GM23248 (cell line): Measurements from ENCODE around the gene PLD2. TPM values are rescaled to one million over a fixed set of nuclear protein-coding genes. Genes with fewer than 3 reads are reported as not detected.

Experiments
- DNase-seq: peaks from one replicate; pipeline ENCODE4 v3.0.0-alpha.2; 2015
- H2AFZ ChIP-seq: fragments of 200-600 bp; sonication (generic); 2 replicates; pipeline ENCODE4 v1.6.1; 2016; ENCODE audit warnings: antibody characterized with exemption
- H3F3A ChIP-seq: fragments of 200-600 bp; sonication (generic); 2 replicates; pipeline ENCODE4 v1.6.1; 2016; ENCODE audit warnings: mild to moderate bottlenecking, antibody characterized with exemption, mixed run types; ENCODE audit not compliant: insufficient read depth
- H3K27ac ChIP-seq: fragments of 200-600 bp; sonication (generic); 2 replicates; pipeline ENCODE4 v1.5.1; 2016; ENCODE audit warnings: mild to moderate bottlenecking
- H3K27me3 ChIP-seq: fragments of 200-600 bp; sonication (generic); replicated peaks from 2 replicates; pipeline ENCODE4 v1.6.1; 2016; ENCODE audit warnings: mild to moderate bottlenecking; ENCODE audit not compliant: insufficient read depth
- H3K36me3 ChIP-seq: fragments of 200-600 bp; sonication (generic); 2 replicates; pipeline ENCODE4 v1.6.1; 2016; ENCODE audit warnings: low read depth, mild to moderate bottlenecking
- H3K4me1 ChIP-seq: fragments of 200-600 bp; sonication (generic); 2 replicates; pipeline ENCODE4 v1.6.1; 2016; ENCODE audit warnings: mild to moderate bottlenecking; ENCODE audit not compliant: insufficient read depth
- H3K4me2 ChIP-seq: fragments of 200-600 bp; sonication (generic); one replicate; pipeline ENCODE4 v1.6.1; 2016; ENCODE audit warnings: mild to moderate bottlenecking; ENCODE audit not compliant: unreplicated experiment
- H3K4me3 ChIP-seq: fragments of 200-600 bp; sonication (generic); 2 replicates; pipeline ENCODE4 v1.5.1; 2016; ENCODE audit warnings: mild to moderate bottlenecking
- H3K79me2 ChIP-seq: fragments of 200-600 bp; sonication (generic); 2 replicates; pipeline ENCODE4 v1.6.1; 2016; ENCODE audit warnings: mild to moderate bottlenecking; ENCODE audit not compliant: insufficient read depth
- H3K9ac ChIP-seq: fragments of 200-600 bp; sonication (generic); 2 replicates; pipeline ENCODE4 v1.6.1; 2016; ENCODE audit warnings: mild to moderate bottlenecking
- H3K9me2 ChIP-seq: fragments of 200-600 bp; sonication (generic); 2 replicates; pipeline ENCODE4 v1.6.1; 2016; ENCODE audit warnings: mixed run types, mild to moderate bottlenecking, moderate library complexity; ENCODE audit not compliant: insufficient read depth
- H3K9me3 ChIP-seq: fragments of 200-600 bp; sonication (generic); one replicate; pipeline ENCODE4 v1.6.1; 2017; ENCODE audit warnings: low read depth
- H4K20me1 ChIP-seq: fragments of 200-600 bp; sonication (generic); 2 replicates; pipeline ENCODE4 v1.6.0; 2016; ENCODE audit not compliant: insufficient read depth
- EZH2 ChIP-seq: fragments of 200-600 bp; sonication (generic); IDR thresholded peaks from 2 replicates; pipeline ENCODE4 v1.6.1; 2018; ENCODE audit warnings: antibody characterized with exemption, mild to moderate bottlenecking; ENCODE audit not compliant: insufficient read depth, poor library complexity, severe bottlenecking
- EZH2phosphoT487 ChIP-seq: fragments of 200-600 bp; sonication (generic); IDR thresholded peaks from 2 replicates; pipeline ENCODE4 v1.6.1; 2018; ENCODE audit warnings: antibody characterized with exemption, moderate library complexity, mild to moderate bottlenecking, low read depth; ENCODE audit not compliant: insufficient read depth
- WGBS, 2 experiments: methylation state at CpG; one replicate each; pipeline ENCODE4 v1.1.6; 2015 to 2017; ENCODE audit warnings: low lambda C conversion rate in 2 of 2, low coverage in 1 of 2; ENCODE audit errors: missing lambda C conversion rate in 2 of 2; 5-methylcytosine and 5-hydroxymethylcytosine counted together
- in situ Hi-C: fragments of 300-500 bp; cut with MboI; formaldehyde crosslinking; loops from 2 replicates; pipeline ENCODE4 v1.15.0; 2020
- polyA plus RNA-seq: library from polyadenylated mRNA; unstranded; fragments of >200 nt; fragmentation: Nextera tagmentation; extraction: Ambion mirVana; gene quantifications from 2 replicates; pipeline ENCODE4 v1.2.1, GENCODE V29; 2016
- total RNA-seq: library from RNA; depleted of rRNA; stranded (reverse); fragments of >200 nt; shearing (Covaris generic); gene quantifications from 2 replicates; pipeline ENCODE4 v1.2.3, GENCODE V29; 2014

Gene PLD2
- total and polyA plus RNA-seq, 2 experiments from 2014 or later, result 11.9 to 20.9 TPM

DNA sequence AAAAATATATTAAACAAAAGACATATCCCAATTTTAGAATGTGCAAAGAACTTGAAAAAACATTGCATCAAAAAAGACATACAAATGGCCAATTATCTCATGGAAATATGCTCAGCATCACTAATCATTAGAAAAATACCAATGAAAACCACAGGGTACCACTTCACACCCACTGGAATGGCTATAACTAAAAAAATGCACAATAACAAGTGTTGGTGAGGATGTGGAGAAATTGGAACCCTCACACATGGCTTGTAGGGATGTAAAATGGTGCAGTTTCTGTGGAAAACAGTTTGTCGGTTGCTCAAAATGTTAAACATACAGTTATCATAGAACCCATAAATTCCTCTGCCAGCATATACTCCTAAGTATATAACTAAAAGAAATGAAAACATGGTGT, 11.8 kb upstream of the PLD2 start:
- H3K9me2 ChIP-seq, result no peaks in the 10 kb centered on the region
- H3K79me2 ChIP-seq, result peaks cover 26% of the 10 kb centered on the region
- no peak overlapping the region for H3K4me2 ChIP-seq
- 0 out of 2 replicates have a peak, but pooled peaks cover 6% of the 10 kb centered on the region for H3K36me3 ChIP-seq
- H2AFZ ChIP-seq, result peak overlapping the region; percentile 93
- H3K4me3 ChIP-seq, result no peak overlapping the region
- DNase-seq, result no peak
- no peak for TF ChIP-seq EZH2phosphoT487
- TF ChIP-seq EZH2, result no peak
- peaks cover 3% of the 10 kb centered on the region; the same call in 1 of the 2 replicates for H3F3A ChIP-seq
- no peaks in the 10 kb centered on the region for H3K27me3 ChIP-seq
- H3K27ac ChIP-seq, result peak overlapping the region; percentile 71; the same call in 1 of the 2 replicates
- H4K20me1 ChIP-seq, result no peaks in the 10 kb centered on the region
- in situ Hi-C loops, result loop anchor here (10.0 kb wide), 1 partner anchor 90 kb away; no protein-coding TSS in a partner anchor
- H3K9ac ChIP-seq, result peak overlapping the region; percentile 86; the same call in 1 of the 2 replicates
- 100% methylated on average over 1 of the region's 1 CpG for WGBS, 2 experiments
- no peaks in the 10 kb centered on the region for H3K9me3 ChIP-seq
- H3K4me1 ChIP-seq, result no peaks in the 10 kb centered on the region

DNA sequence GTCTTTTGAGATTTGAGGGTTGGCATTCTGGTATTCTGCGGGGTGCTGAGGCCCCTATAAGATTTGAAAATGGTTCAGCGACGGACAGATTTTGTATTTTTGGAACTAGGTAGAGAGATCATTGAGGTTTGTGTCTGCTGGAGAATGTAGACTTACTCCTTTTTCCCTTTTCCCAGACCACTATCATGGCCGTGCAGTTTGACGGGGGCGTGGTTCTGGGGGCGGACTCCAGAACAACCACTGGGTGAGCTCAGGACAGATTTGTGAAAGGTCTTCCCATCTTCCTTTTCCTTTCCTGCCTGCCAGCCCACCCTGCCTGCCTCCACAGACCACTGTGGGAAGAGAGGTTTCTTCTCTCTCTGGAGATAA, 10.4 kb upstream of the PLD2 start:
- Histone ChIP-seq H3K4me1 (no peaks in the 10 kb centered on the region), H2AFZ (peak overlapping the region; percentile 93), H3K27ac (peak overlapping the region; percentile 45), H3K9me2 (no peaks in the 10 kb centered on the region), H3K79me2 (peaks cover 26% of the 10 kb centered on the region), H3F3A (no peaks in the 10 kb centered on the region), H3K4me3 (peak overlapping the region; percentile 97), H3K9me3 (no peaks in the 10 kb centered on the region), H3K4me2 (peak overlapping the region; percentile 83), H3K9ac (peak overlapping the region; percentile 86), H3K27me3 (no peaks in the 10 kb centered on the region), H4K20me1 (no peaks in the 10 kb centered on the region), H3K36me3 (0 out of 2 replicates have a peak, but pooled peaks cover 6% of the 10 kb centered on the region)
- peak; percentile 83 for DNase-seq
- TF ChIP-seq EZH2, result no peak
- WGBS, 2 experiments, result 1 to 4% methylated on average over 7 of the region's 7 CpGs
- in situ Hi-C loops, result loop anchor here (10.0 kb wide), 1 partner anchor 88 kb away; no protein-coding TSS in a partner anchor

DNA sequence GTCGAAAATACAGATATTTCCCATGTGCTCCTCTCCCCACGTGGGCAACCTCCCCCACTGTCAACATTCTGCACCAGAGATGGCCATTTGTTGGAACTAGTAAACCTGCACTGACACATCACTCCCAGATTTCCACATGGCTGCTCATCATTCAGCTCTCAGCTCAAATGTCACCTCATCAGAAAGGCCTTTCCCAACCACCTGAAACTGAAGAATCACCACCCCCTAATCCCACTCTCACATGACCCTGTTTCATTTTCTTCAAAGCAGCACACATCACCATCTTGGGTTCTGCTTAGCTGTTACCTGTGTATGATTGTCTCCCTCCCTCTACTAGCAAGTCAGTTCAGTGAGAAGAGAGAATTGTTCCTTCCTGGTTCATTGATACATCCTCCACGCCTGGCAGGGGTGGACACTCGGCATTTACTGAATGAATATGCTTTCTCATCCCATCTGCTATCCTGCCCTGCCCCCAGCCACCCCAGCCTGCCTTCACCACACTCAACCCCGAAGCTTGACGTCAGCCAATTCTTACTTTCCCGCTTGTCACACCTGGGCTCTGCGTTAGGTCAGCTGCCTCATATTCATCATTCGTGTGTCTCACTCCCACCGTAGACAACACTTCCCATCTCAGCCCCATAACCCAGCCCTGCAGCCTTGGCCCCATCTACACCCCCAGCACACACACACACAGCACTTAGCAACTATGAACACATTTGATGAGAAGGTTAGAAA, 6.3 kb upstream of the PLD2 start:
- H3K36me3 ChIP-seq, result 0 out of 2 replicates have a peak, but pooled peaks cover 6% of the 10 kb centered on the region
- H3K9ac ChIP-seq, result no peak overlapping the region
- H3K4me2 ChIP-seq, result no peak overlapping the region
- H3K27me3 ChIP-seq, result no peaks in the 10 kb centered on the region
- H2AFZ ChIP-seq, result no peak overlapping the region
- no peak overlapping the region for H3K4me3 ChIP-seq
- H3K27ac ChIP-seq, result no peak overlapping the region
- peaks cover 26% of the 10 kb centered on the region for H3K79me2 ChIP-seq
- TF ChIP-seq EZH2 (no peak), EZH2phosphoT487 (no peak)
- no peak for DNase-seq
- H3K9me2 ChIP-seq, result no peaks in the 10 kb centered on the region
- H3F3A ChIP-seq, result no peaks in the 10 kb centered on the region
- no peaks in the 10 kb centered on the region for H3K4me1 ChIP-seq
- in situ Hi-C loops, result no loop called here
- 61 to 72% methylated on average over 10 of the region's 10 CpGs for WGBS, 2 experiments
- no peaks in the 10 kb centered on the region for H4K20me1 ChIP-seq
- no peaks in the 10 kb centered on the region for H3K9me3 ChIP-seq

- Histone ChIP-seq H3F3A (no peaks in the 10 kb centered on the region), H3K27ac (no peak within 1 kb of the TSS), H3K4me1 (peaks cover 4% of the 10 kb centered on the region; the same call in 1 of the 2 replicates), H3K27me3 (no peaks in the 10 kb centered on the region), H4K20me1 (no peaks in the 10 kb centered on the region), H3K9me3 (no peaks in the 10 kb centered on the region), H3K79me2 (peaks cover 13% of the 10 kb centered on the region), H3K9ac (no peak within 1 kb of the TSS), H3K9me2 (no peaks in the 10 kb centered on the region), H2AFZ (no peak within 1 kb of the TSS), H3K36me3 (0 out of 2 replicates have a peak, but pooled peaks cover 6% of the 10 kb centered on the region), H3K4me2 (no peak within 1 kb of the TSS), H3K4me3 (no peak within 1 kb of the TSS)
- in situ Hi-C loops, result no loop called here
- no peak for DNase-seq
- no peak for TF ChIP-seq EZH2
- no peak for TF ChIP-seq EZH2phosphoT487
- WGBS, 2 experiments, result 67 to 69% methylated on average over 9 of the region's 9 CpGs
Measured at GRCh38 chr17:4802228-4802627, 4.7 kb upstream of the PLD2 start, which contains the start of gene C17orf114. Gene C17orf114, minus strand, starts transcription at chr17:4802328.
